Panc1 (cell line): ENCODE results near the gene HACL1. TPM values are rescaled to one million over a fixed set of nuclear protein-coding genes. Genes with fewer than 3 reads are reported as not detected.

Experiments used
- ATAC-seq: fragments of 200-7000 bp; cut with Tn5 transposase; 2 replicates; pipeline ENCODE4 v1.9.1; 2020; ENCODE audit warnings: mild to moderate bottlenecking, moderate library complexity
- BruUV-seq: library from RNA; stranded (reverse); fragments of 400-500 nt; replicated peaks from 2 replicates; lab custom pipeline; 2021; lab: Mats Ljungman, UMichigan
- CTCF ChIA-PET: fragments of 300-600 bp; sonication (Branson Sonifier 250); formaldehyde crosslinking; loops from one replicate; lab custom pipeline; 2022; ENCODE audit warnings: antibody characterized with exemption; lab: Charles Lee
- POLR2A ChIA-PET: fragments of 300-600 bp; sonication (Branson Sonifier 250); formaldehyde crosslinking; loops from one replicate; lab custom pipeline; 2022; ENCODE audit warnings: antibody characterized with exemption; lab: Charles Lee
- DNase-seq: peaks from one replicate; pipeline ENCODE4 v3.0.0-alpha.2; 2010; ENCODE audit warnings: low read depth, low spot score
- H3K27ac ChIP-seq: 2 replicates; pipeline ENCODE4 v1.5.1; 2011; ENCODE audit warnings: mild to moderate bottlenecking, low read length, inconsistent platforms
- H3K27me3 ChIP-seq: fragments of 200-500 bp; sonication (Bioruptor generic); 2 replicates; pipeline ENCODE4 v1.6.0; 2014; ENCODE audit warnings: low read length, inconsistent platforms; ENCODE audit not compliant: control insufficient read depth, insufficient read depth
- H3K36me3 ChIP-seq: fragments of 200-500 bp; sonication (Bioruptor generic); 2 replicates; pipeline ENCODE4 v1.5.1; 2014; ENCODE audit warnings: inconsistent platforms, mild to moderate bottlenecking, low read length, moderate library complexity; ENCODE audit not compliant: control insufficient read depth, insufficient read depth
- H3K4me1 ChIP-seq: 2 replicates; pipeline ENCODE4 v1.5.1; 2011; ENCODE audit warnings: inconsistent platforms, mild to moderate bottlenecking, low read length, moderate library complexity; ENCODE audit not compliant: control insufficient read depth, insufficient read depth
- H3K4me3 ChIP-seq, 2 experiments: 2 replicates each; pipeline ENCODE4 v1.5.1; 2011 to 2012; ENCODE audit warnings: low read depth in 2 of 2, low read length in 2 of 2, mild to moderate bottlenecking in 2 of 2, inconsistent platforms in 1 of 2, moderate library complexity in 1 of 2
- H3K9me3 ChIP-seq: fragments of 200-500 bp; sonication (Bioruptor generic); 2 replicates; pipeline ENCODE4 v1.5.1; 2014; ENCODE audit warnings: low read depth, mild to moderate bottlenecking, inconsistent platforms, low read length, moderate library complexity; ENCODE audit not compliant: control insufficient read depth, insufficient read depth
- POLR2AphosphoS5 ChIP-seq: IDR thresholded peaks from 2 replicates; pipeline ENCODE4 v1.6.1; 2012; ENCODE audit warnings: mild to moderate bottlenecking, low read depth, low read length, moderate library complexity
- REST ChIP-seq, 2 experiments: IDR thresholded peaks; 2 replicates each; pipeline ENCODE4 v1.6.1; 2011 to 2012; ENCODE audit warnings: low read depth in 2 of 2, control low read depth in 1 of 2, low read length in 1 of 2, mild to moderate bottlenecking in 1 of 2, moderate library complexity in 1 of 2; ENCODE audit not compliant: insufficient read depth in 1 of 2
- SIN3A ChIP-seq: IDR thresholded peaks from 2 replicates; pipeline ENCODE4 v1.6.1; 2012; ENCODE audit warnings: low read depth, mild to moderate bottlenecking, low read length, moderate library complexity, borderline replicate concordance; ENCODE audit not compliant: insufficient read depth
- TCF7L2 ChIP-seq: IDR thresholded peaks from 2 replicates; pipeline ENCODE4 v1.6.1; 2011; ENCODE audit warnings: mild to moderate bottlenecking, low read depth, low read length, inconsistent platforms
- in situ Hi-C: cut with HindIII; loops from 2 replicates; pipeline ENCODE4 v1.10.0; 2016; ENCODE audit warnings: low sequenced_read_pairs, low pct_unique_long_range_greater_than_20kb
- intact Hi-C: fragments of 100-400 bp; cut with micrococcal nuclease; formaldehyde crosslinking; loops from one replicate; pipeline ENCODE4 v1.10.0; 2022; ENCODE audit not compliant: unreplicated experiment
- total RNA-seq: library from RNA; stranded (reverse); gene quantifications from one replicate; pipeline ENCODE4 v1.2.1, GENCODE V29; 2021; ENCODE audit not compliant: unreplicated experiment
- TF ChIP-seq, protein P1 (sequence below): fragments of 450-650 bp; IDR thresholded peaks from 2 replicates; pipeline ENCODE4 v1.5.1; 2017; ENCODE audit warnings: mild to moderate bottlenecking

HACL1 gene
- total RNA-seq, 1 experiment from 2014 or later: 26.8 TPM

- Histone ChIP-seq H3K4me3 (no peak overlapping the region), H3K9me3 (no peaks in the 10 kb centered on the region), H3K27ac (peak overlapping the region; percentile 99), H3K36me3 (no peaks in the 10 kb centered on the region), H3K27me3 (no peaks in the 10 kb centered on the region), H3K4me1 (peaks cover 70% of the 10 kb centered on the region)
- ATAC-seq (no peak), DNase-seq (no peak)
- intact Hi-C loops (loop anchor here (5.0 kb wide), 1 partner anchor 165 kb away; the partner anchor contains the start of gene ANKRD28), in situ Hi-C loops (no loop called here)
- no TSS peak for BruUV-seq
- TF ChIP-seq POLR2AphosphoS5 (no peak), SIN3A (no peak), REST (IDR thresholded peaks at IDR 0.05; ENCODE audit: insufficient read depth in 1 of 2, low read depth in 2 of 2, low read length in 1 of 2) (no peak), TCF7L2 (no peak)
- TF ChIP-seq, protein P1, sequence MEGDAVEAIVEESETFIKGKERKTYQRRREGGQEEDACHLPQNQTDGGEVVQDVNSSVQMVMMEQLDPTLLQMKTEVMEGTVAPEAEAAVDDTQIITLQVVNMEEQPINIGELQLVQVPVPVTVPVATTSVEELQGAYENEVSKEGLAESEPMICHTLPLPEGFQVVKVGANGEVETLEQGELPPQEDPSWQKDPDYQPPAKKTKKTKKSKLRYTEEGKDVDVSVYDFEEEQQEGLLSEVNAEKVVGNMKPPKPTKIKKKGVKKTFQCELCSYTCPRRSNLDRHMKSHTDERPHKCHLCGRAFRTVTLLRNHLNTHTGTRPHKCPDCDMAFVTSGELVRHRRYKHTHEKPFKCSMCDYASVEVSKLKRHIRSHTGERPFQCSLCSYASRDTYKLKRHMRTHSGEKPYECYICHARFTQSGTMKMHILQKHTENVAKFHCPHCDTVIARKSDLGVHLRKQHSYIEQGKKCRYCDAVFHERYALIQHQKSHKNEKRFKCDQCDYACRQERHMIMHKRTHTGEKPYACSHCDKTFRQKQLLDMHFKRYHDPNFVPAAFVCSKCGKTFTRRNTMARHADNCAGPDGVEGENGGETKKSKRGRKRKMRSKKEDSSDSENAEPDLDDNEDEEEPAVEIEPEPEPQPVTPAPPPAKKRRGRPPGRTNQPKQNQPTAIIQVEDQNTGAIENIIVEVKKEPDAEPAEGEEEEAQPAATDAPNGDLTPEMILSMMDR: no peak
- POLR2A ChIA-PET: no interaction called here
- CTCF ChIA-PET: no interaction called here
These were observed 30.8 kb upstream of the HACL1 start for GRCh38 chr3:15632212-15632580.

DNA sequence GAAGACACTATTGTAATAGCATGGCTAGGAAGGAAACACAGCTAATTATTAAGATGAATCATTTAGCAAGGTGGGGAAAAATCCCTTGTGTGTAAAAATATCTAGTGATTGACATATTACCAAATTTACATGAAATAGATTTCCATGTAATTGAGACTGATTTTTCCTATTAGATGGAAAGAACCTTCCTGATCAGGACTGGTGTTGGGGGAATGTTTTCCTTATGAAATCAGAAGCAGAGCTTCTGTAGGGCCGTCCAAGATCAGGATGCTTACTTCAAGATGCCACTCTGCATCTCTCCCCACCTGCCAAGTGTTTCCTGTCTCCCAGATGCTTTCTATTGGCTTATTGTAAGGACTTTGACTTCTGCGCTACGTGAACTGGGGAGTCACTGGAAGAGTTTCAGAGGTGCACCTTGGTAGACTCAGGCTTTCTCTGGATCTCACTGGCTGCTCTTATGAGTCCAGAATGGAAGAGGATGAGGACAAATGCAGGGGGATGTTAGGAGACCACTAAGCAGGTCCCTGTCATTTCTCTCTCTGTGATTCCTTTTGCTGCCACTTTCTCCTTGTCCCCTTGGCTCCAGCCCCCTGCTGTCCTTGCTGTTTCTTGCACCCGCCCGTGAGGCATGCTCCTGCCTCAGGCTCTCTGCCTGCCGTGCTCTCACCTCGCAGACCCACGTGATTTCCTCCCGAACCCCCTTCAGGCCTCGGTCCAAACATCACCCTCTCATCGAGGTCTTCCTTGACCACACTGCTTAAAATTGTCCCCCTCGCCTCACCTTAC lies 30.2 kb upstream of the HACL1 start:
- intact Hi-C loops (loop anchor here (5.0 kb wide), 1 partner anchor 166 kb away; the partner anchor contains the start of gene ANKRD28), in situ Hi-C loops (no loop called here)
- ChIA-PET POLR2A (no interaction called here), CTCF (no interaction called here)
- no peak for TF ChIP-seq SIN3A
- TF ChIP-seq, protein P1: peak; percentile 8; the same call in 1 of the 2 replicates
- H3K27me3 ChIP-seq: no peaks in the 10 kb centered on the region
- H3K4me1 ChIP-seq: peaks cover 67% of the 10 kb centered on the region
- no TSS peak for BruUV-seq
- H3K9me3 ChIP-seq: no peaks in the 10 kb centered on the region
- no peak overlapping the region for H3K4me3 ChIP-seq
- H3K36me3 ChIP-seq: no peaks in the 10 kb centered on the region
- DNase-seq: no peak
- peak overlapping the region; percentile 99 for H3K27ac ChIP-seq
- ATAC-seq: no peak
